Stimulated activated CD8-positive, alpha-beta memory T cell treated with anti-CD3 and anti-CD28 coated beads, Interleukin-4, amount 100 ng/mL, for 1 hour (primary cell): ENCODE measurements around the gene PDPK1.
"Not testable (repeated sequence)": the region's sequence is repeated elsewhere in the genome, so short reads cannot be mapped to it uniquely, and the experiment has no call there.

Experiments used
- DNase-seq, 2 donors: peaks; one replicate each; pipeline ENCODE4 v3.0.0-alpha.2; 2020; ENCODE audit warnings: low read depth in 2 of 2, low spot score in 1 of 2

The PDPK1 gene

DNA sequence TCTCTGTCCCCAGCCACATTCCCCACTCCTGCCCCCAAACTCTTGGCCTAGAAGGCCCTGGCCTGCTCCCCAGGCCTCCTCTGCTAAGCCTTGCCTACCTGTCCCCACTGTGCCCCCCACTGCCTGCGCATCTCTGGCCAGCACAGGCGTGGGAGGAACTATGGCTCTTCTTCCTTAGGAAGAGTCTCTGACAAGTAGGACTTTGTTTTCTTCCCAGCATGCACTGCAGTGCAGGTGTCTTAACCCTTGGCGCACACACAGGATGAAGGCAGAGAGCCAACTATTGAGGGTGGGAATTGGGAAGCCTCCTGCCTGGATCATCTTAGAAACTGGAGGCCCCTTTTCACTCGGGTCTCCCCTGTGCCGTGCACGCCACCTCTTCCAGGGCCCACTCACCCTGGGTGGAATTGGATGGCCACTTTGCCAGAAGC, 14.0 kb upstream of the PDPK1 start:
- no peak for DNase-seq

DNA sequence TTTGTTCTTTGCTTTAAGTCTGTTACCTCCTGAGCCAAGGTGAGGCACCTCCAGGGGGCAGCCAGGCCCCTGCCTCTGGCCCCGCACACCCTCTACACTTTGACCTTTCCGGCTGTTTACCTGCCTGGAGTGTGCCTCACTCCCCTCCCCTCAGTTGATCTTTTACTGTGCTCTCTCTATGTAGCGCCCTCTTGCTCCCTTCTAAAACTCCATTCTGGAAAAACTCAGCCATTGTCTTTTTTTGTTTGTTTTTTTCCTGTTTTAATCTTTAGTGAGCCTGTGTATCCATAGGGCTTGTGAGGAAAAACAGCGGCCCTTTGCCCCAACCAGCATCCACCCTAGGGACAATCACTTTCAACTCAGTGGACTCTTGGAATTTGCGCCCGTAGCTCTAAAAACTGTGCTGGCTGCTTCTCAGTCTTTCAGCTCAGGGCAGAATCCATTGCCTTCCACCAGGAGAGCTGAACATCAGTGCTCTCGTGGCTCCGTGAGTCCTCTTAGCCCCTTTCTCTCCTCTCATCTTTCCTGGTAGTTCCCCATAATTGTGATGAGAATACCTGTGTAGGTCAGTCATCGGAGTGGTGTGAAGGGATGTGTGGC, 13.4 kb upstream of the PDPK1 start:
- DNase-seq: no peak

DNA sequence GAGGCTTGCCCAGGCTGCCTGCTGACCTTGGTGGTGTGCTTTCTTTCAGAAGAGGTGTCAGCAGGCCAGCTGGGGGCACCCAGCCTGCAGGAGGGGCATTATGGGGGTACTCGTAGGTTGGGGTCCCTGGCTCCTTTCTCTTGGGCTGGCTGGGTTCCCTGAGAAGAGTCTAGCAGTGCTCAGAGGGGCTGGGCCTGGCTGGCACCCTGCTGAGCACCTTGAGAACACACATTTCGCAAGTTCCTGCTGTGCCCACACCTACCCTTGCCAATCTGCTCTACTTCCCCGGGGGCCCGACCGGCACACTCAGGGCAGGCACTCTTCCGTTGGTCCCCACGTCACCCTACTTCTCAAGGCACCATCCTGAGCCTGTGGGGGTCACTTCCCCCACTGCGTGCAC, 11.7 kb upstream of the PDPK1 start:
- no peak for DNase-seq

DNA sequence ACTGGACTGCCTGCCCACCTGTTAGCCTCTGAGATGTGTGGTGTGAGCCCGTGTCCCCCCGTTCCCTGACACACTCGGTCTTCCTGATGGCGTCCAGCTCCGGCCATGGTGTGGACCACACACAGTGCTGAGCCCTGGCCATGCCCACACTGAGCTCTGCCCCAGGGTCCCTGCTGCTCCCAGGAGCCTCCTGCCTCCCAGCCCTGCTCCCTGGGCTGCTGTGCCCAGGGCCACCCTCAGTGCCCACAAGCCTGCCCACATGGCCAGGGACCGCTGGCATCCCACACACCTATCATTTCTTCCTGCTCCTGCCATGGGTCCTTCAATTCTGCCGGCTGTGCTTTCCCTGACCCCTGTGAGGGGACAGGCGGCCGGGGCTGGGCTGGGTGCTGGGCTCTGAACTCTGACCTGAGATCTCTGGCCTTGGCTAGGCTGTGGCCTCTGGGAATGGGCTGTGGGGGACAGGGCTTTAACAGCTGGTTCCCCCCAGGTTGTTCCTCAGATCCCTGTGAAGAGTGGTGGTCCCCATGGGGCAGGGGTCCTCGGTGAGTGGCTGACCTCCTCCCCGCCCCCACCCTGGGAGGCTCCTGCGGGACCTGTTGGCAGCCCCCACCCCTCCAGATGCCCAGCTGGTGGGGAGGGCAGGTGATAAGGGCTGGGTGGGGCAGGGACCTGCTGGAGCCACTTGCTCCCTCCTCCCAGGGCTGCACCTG, 10.6 kb upstream of the PDPK1 start:
- no peak for DNase-seq

DNA sequence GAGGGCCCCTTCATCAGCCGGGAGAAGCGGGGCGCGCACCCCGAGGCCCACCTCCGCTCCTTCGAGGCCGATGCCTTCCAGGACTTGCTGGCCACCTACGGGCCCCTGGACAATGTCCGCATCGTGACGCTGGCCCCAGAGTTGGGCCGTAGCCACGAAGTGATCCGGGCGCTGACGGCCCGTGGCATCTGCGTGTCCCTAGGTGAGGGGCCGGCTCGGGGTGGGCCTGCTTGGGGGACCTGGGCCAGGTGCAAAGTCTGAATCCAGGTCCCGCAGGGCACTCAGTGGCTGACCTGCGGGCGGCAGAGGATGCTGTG, 10.1 kb upstream of the PDPK1 start:
- DNase-seq: no peak

DNA sequence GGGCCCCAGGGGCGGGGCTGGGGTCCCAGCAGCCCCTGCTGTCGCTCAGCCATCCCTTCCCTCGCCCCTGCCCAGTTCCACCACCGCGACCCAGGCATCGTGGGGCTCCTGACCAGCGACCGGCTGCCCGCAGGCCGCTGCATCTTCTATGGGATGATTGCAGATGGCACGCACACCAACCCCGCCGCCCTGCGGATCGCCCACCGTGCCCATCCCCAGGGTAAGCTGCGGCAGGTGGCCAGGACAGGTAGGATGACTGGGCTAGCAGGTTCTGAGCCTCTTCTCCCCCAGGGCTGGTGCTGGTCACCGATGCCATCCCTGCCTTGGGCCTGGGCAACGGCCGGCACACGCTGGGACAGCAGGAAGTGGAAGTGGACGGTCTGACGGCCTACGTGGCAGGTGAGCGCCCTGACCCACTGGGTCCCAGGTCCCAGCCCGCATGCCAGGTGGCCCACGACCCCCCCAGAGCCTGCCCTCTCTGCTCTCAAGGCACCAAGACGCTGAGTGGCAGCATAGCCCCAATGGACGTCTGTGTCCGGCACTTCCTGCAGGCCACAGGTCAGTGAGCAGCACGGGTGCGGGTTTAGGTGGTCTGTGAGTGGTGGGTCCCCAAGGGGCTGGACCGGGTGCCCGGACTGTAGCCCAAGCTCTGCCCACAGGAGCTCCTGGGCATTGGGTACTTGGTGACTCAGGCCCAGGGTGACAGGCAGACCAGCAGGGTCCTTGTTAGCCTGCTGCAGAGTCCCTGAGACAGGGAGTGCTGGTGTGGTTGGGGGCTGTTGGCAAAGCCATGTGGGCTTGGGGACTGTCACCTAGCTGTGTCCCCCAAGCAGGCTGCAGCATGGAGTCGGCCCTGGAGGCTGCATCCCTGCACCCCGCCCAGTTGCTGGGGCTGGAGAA, 9.4 kb upstream of the PDPK1 start:
- DNase-seq: no peak

DNA sequence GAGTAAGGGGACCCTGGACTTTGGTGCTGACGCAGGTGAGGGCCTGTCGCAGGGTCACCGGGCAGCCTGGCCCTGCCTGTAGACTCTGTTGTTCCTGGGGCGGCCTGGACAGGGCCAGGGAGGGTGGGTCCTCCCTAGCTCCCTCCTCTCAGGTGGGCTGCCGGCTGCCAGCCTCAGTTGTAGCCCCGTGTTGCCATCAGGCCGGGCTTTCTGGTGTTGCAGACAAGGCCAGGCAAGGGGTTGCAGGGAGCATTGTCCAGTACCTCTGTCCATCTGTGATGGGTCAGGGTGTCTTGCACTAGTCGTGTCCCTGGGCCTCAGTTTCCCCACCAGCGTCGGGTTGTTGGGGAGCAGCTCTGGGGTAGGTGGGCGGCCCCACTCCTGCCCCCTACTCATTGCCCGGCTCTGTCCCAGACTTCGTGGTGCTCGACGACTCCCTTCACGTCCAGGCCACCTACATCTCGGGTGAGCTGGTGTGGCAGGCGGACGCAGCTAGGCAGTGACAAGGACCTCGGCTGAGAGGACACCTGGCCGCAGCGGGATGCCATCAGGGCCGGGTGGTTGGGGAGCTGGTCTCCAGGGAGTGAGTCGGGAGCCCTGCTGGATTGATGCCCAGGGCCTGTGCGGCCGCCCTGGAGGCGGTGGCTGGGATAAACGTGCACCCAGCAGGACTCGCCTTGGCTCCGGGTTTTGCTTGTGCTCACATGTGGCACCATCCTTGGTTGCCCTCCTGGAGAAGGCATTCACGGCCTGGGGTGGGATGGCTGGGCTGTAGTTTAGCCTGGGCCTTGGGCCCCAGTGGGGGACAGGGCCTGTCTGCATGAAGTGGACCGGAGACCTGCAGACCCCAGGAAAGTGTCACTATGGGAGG, 8.5 kb upstream of the PDPK1 start:
- no peak for DNase-seq

DNA sequence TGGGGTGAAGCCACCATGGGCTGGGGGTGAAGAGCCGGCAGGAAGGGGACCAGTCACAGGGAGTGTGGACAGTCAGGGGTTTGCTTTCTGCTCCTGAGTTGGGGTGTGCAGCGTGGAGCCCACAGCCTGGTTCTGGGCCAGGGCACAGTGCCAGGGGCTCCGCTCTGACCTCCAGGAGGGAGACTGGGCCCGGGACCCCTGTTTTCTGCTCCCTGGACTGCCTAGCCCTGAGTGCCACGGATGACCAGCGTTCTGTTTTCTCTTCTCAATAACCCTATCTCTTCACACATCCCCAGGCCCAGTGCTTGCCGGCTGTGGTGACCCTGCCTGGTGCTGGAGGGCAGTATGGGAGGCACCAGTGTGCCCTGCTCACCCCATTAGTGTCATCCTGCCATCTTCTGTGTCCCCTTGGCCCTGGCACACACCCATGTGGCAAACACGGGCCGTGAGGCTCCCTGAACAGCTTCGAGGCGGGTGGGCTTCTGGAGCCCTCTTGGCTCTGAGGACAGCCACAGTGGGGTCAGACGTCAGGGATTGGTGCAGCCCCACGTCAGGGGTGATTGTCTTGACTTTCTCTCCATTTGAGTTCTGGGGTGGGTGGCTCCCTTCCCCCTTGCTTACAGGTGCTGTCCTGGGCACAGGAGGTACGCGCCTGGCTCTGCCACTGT, 7.7 kb upstream of the PDPK1 start:
- no peak for DNase-seq

DNA sequence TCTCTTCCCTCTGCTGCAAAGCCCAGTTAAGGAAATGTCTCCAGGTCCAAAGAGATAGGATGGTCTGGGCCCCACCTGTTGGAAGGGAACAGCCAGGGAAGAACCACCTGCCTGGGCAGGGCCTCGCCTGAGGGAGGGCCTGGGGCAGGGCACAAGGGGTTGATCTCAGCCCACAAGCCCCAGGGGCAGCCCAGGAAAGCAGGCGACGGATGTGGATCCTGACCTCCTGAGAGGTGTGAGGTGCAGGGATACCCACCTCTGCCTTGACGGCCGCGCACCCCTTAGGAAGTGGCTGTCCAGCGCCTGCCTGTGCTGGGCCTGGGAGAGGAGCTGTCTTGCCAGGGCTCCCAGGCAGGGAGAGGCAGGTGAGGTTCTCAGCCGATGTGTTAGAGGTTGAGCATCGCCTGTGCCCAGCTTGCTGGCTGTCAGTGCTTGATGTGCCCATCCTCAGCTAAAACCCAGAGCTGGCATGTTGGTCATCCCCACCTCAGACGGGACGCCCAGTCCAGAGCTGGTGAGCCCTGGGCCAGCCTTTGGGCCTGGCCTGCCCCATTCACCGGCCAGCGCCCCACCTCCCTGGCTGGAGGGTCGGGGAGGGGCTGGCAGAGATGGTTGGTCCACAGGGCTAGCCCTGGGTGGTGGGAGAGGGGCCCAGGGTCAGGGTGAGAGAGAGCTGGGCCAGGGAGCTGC, 7.0 kb upstream of the PDPK1 start:
- no peak for DNase-seq

DNA sequence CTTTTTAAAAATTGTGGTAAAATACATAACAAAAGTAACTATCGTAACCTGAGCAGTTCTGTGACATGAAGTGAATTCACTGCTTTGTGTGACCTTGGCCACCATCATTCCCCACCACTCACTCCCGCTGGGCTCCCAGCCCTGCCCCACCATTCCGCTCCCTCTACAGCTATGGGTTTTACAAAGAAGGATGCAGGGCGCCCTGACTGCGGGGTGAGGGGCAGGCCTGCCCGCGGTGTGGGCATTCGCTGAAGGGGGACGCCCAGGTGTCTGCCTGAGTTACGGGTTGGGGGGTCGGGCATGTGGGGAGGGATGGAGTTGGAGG, 6.5 kb upstream of the PDPK1 start, which contains the start of gene CEMP1:
CEMP1 (minus strand) TSS at position 38 of the 325 bp plus-strand sequence. CDS start 335 bp downstream, outside the sequence.
- DNase-seq: no peak

DNA sequence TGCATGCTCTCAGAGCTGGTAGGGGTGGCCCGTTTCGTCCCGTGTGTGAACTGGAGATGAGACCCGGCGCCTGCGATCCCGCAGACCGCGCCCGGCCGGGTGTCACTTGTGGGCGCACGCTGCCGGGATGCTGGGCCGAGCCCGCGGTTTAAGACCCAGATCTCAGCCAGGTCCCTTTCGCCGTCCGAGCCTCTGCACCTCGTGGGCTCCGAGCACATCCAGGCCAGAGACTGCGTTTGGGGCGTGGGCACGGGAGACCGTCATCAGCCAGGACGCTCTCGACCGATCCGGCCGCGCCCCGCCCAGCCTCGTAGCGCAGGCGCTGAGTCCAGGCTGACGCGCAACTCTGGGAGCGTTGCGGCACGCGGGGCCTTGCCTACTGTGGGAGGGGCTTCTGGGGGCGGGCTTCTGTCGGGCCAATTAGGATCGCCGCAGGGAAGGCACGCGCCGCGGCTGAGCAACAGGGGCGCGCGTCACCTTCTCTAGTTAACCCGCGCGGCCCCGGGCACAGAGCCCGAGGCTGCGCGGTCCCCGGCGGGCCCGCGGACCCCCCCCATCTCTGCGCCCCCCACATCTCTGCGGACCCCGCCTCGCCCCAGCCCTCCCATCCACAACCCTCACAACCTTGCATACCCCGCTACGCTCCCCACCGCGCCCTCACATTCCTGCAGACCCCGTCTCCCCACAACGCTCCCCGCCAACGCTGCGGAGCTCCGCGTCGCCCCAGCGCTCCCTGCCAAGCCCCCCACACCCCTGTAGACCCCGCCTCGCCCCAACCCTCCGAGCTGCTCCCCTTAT, 5.9 kb upstream of the PDPK1 start:
- peak; percentile 94 to 95 for DNase-seq

DNA sequence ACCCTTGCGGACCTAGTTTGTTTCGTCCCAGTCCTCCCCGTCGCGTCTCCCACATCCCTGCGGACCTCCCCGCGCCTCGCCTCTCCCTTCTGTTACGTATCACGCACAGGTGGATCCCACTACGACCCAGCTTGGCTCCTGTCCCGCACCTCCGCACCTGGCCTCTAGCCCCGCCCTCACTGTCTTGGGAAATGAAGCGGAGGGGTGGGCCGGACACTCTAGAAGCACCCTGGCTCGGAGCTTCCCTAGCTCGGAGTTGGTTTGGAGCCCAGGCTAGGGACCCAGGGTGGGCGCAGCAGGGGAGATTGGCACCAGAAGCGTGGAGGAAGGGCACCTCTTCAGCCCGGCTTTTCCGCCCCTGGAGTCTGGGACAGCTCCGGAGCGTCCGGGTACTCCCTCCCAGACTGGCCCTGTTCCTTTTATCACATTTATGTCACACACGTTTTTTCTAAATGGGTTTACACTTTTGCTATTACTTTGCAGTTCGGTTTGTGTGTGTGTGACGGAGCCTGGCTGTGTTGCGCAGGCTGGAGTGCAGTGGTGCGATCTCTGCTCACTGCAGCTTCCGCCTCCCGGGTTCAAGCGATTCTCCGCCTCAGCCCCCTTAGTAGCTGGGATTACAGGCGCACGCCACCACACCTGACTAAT, 5.2 kb upstream of the PDPK1 start:
- DNase-seq: peak in 1 of 2 donors; percentile 33

DNA sequence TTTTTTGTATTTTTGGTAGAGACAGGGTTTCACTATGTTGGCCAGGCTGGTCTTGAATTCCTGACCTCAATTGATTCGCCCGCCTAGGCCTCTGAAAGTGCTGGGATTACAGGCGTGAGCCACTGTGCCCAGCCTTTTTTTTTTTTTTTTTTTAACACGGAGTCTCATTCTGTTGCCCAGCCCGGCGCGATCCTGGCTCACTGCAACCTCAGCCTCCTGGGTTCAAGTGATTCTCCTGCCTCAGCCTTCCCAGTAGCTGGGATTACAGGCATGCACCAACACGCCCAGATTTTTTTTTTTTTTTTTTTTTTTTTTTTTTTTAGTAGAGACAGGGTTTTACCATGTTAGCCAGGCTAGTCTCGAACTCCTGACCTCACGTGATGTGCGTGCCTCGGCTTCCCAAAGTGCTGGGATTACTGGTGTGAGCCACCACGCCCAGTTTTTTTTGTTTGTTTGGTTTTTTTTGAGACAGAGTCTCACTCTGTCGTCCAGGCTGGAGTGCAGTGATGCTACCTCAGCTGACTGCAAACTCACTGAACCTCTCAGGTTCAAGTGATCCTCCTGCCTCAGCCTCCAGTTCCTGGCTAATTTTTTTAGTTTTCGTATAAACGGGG, 4.6 kb upstream of the PDPK1 start:
- DNase-seq: not testable (repeated sequence)

DNA sequence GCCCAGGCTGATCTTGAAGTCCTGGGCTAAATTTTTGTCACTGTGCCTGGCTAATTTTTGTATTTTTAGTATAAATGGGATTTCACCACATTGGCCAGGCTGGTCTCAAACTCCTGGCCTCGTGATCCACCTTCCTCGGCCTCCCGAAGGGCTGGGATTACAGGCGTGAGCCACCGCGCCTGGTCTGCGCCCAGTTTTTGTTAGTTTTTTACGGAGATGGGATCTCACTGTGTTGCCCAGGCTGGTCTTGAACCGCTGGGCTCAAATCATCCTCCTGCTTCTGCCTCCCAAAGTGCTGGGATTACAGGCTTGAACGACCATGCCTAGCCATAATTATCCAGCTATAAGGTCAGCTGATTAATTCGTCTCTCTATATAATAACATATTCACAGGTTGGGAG, 3.9 kb upstream of the PDPK1 start:
- no peak for DNase-seq

DNA sequence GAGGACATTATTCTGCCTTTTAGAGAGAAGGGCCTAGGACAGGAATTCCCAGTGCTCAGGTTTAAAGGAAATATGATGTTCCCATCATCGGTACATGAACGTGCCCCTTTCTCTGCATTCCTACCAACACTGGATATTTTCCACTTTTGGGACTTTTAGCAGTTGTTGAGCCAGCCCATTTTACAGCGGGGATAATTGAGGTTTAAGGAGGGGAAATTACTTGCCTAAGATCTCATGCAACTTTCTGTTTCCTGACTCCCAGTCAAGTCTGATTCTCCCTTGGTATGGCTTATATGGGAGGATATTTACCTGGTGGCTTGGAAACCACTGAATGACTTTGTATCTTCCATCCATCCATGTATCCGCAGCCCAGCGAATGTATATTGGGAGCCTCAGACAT, 3.5 kb upstream of the PDPK1 start:
- not testable (repeated sequence) for DNase-seq

DNA sequence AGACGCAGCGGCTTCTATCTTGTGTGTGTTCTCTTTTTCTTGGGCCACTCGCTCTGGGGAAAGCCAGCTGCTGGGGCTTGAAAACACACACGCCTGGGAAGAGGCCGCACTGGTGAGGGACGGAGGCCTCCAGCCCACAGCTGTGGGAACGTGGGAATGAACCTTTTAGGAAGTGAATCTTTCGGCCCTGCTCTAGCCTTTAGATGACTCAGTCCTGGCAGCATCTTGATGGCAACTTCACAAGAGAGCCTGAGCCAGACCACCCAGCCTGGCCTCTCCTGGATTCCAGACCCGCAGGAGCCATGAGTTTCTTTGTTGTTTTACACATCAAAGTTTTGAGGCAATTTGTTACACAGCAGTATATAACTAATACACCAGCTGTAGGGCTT, 2.2 kb upstream of the PDPK1 start:
- no peak for DNase-seq

DNA sequence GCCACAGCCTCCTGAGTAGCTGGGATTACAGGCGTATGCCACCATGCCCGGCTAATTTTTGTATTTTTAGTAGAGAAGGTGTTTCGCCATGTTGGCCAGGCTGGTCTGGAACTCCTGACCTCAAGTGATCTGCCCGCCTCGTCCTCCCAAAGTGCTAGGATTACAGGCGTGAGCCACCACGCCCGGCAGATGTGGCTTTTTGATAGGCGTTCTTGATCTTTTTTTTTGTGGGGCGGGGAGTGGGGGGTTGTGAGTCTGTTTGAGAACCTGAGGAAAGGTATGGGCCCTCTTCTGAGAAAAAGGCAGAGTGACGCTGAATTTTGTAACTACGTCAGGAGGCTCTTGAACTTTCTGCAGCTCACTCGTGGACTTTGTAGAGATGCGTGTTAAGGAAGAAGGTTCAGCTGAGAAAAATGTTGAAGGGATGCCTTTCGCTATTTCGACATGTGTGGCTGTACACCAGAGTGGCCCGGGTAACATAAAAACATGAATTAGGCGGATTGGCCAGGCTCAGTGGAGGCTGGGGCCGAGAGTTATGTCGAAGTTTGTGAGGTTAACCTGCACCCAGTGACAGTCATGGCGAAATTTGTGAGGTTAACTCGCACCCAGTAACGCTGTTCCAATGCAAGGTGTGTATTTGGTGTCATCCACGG, 1.5 kb downstream of the PDPK1 start:
- DNase-seq: not testable (repeated sequence)
